ENCODE measurements around the gene DHX16.
A peak's percentile ranks its signal among the peaks of the same experiment; 100 is the strongest.
"Not testable (repeated sequence)": the region's sequence is repeated elsewhere in the genome, so short reads cannot be mapped to it uniquely, and the experiment has no call there.

DHX16 gene

GRCh38 chr6:30672445-30673253 is at the start of gene DHX16:
Gene DHX16 (minus strand): TSS chr6:30673006. CDS start chr6:30672841, 165 bp downstream.
- peak; percentile 71 to 86 (median 81) for DNase-seq

DNA sequence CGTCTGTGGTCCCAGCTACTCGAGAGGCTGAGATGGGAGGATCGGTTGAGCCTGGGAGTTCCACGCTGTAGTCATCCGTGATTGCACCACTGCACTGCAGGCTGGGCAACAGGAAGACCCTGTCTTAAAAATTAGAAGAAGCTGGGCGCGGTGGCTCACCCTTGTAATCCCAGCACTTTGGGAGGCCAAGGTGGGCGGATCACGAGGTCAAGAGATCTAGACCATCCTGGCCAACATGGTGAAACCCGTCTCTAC is 49.1 kb upstream of the DHX16 start:
- DNase-seq, result peak in 1 of 6 experiments; percentile 56

GRCh38 chr6:30721198-30722024 is 48.6 kb upstream of the DHX16 start:
- peak; percentile 91 to 97 (median 95) for DNase-seq

DNA sequence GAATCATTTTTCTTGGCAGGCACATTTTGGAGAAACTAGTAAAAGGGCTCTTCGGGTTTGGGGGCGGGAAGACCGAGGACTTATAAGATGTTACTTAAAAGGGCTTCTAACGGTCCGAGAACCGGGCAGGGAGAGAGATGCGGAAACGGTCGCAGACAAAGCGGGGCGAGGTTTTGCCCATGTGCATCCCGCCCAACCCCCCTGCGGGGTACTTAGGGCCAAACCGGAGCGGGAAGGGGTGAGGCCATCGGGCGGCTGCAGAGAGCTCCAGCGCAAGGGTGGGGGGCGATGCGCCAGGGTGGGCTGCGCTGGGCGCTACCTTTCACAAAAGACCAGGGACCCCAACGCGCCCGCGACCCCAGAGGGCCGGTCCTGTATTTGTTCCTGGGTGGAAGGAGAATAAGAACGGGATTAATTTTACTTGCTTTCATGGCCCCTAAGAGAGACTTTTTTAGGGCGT is 48.0 kb upstream of the DHX16 start:
- DNase-seq, result peak in 4 of 6 experiments; percentile 20 to 68 (median 49)

DNA sequence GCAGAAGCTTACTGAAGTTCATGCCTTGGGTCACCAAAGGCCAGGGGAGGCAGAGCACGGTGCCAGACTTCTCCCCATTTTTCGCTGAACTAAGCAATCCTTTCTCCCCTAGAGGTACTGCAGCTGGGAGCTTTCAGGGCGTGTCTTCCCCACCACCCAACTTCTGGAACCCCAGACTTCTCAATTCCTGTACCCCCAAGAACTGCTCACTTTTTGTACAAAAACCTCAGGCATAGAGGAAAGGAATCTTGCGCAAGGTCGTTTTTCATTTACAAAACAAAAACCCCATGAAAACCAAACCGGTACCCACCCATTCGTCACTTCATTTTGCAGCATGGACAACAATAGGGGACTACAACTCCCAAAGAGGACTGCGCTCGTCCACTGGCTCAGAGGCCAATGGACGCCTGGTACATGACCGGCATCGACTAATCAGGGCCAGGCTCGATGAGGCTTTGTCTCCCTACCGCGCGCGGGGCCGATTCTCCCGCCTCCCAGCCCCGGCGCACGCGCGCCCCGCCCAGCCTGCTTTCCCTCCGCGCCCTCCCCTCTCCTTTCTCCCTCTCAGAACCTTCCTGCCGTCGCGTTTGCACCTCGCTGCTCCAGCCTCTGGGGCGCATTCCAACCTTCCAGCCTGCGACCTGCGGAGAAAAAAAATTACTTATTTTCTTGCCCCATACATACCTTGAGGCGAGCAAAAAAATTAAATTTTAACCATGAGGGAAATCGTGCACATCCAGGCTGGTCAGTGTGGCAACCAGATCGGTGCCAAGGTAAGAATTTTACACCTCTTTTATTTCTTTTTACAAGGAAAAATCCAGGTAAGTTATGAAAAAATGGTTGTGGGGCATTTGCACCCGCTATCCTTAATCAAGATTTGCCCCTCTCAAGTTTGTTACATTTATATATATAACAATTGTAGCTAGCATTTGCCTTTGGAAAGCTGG is 47.3 kb upstream of the DHX16 start, which contains the start of gene TUBB:
TUBB (plus strand) TSS at position 562 of the 947 bp plus-strand sequence; CDS start at position 717, 155 bp downstream.
- peak; percentile 86 to 94 (median 92) for DNase-seq

GRCh38 chr6:30719356-30719755 is 46.5 kb upstream of the DHX16 start:
- DNase-seq, result peak in 1 of 6 experiments; percentile 10

DNA sequence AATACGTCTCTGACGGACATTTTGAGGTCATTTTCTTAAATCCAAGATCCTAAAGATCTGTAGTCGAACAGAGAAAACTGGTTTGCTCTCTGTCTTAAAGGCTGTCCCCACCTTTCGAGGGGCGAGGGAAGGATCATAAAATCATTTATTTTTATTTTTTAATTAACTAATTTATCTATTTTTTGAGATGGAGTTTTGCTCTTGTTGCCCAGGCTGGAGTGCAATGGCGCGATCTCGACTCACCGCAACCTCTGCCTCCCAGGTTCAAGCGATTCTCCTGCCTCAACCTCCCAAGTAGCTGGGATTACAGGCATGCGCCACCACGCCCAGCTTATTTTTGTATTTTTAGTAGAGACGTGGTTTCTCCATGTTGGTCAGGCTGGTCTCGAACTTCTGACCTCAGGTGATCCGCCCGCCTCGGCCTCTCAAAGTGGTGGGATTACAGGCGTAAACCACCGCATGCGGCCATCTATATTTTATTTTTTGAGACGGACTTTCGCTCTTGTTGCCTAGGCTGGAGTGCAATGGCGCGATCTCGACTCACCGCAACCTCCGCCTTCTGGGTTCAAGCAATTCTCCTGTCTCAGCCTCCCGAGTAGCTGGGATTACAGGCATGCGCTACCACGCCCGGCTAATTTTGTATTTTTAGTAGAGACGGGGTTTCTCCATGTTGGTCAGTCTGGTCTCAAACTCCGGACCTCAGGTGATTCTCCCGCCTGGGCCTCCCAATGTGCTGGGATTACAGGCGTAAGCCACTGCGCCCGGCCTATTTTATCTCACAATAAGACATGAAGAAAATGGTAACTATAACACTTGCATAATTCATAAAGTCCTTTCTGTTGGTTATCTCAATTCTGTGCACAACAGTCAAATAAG is 45.3 kb upstream of the DHX16 start:
- DNase-seq, result not testable (repeated sequence)

DNA sequence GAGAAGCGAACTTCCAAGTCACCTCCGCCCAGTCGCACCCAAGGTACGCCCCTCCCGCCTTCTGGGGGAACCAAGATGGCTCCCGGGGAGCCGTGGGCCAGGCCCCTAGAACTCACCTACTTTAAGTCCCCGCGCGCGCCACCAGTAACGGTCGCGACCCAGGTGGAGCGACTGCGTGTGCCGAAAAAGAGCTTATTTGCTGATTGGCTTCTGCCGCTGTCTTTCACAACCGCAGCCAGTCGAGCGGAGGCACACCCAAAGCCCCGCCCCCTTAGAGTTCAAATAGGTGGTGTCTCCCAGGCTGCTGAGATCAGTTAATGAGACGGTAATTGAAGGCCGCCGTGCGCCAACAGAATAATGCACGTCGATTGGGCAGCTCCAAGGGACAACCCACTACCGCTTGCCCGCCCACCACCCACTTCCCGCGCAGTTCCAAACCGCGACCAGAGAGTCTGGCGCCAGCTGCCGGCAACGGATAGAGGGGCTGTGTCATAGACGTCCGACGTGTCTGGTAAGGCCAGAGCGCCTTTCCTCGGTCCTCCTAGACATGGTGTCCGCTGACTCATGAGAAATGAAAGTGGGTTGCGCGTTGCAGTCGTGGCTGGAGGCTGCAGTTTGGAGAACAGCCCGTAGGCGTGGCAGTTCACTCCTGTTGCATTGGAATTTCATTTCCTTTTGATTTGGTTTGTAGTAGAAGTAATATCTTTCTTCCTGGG is 44.5 kb upstream of the DHX16 start, which contains the start of gene MDC1:
MDC1 (minus strand) TSS at position 153 of the 716 bp plus-strand sequence. CDS start 2,106 bp downstream, outside the sequence.
- DNase-seq, result peak; percentile 92 to 100 (median 99)

DNA sequence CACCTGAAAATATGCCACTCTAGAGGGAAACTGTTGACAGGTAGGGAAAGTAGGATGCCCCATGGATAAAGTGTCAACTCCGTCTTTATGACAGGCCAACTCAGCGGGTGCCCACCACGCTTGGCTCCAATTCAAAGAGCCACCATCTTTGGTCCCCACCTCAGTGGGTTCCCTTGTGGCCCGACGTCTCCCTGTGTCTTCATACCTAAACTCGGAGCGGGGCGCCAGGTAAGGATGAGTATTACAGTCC is 44.0 kb upstream of the DHX16 start:
- DNase-seq, result no peak

GRCh38 chr6:30714263-30714662 is 41.5 kb upstream of the DHX16 start:
- no peak for DNase-seq

GRCh38 chr6:30712441-30712945 is 39.7 kb upstream of the DHX16 start:
- no peak for DNase-seq

- DNase-seq, result no peak
Observed at GRCh38 chr6:30711758-30712380, 39.1 kb upstream of the DHX16 start.

- no peak for DNase-seq
Observed at GRCh38 chr6:30709101-30709868, 36.5 kb upstream of the DHX16 start.

DNA sequence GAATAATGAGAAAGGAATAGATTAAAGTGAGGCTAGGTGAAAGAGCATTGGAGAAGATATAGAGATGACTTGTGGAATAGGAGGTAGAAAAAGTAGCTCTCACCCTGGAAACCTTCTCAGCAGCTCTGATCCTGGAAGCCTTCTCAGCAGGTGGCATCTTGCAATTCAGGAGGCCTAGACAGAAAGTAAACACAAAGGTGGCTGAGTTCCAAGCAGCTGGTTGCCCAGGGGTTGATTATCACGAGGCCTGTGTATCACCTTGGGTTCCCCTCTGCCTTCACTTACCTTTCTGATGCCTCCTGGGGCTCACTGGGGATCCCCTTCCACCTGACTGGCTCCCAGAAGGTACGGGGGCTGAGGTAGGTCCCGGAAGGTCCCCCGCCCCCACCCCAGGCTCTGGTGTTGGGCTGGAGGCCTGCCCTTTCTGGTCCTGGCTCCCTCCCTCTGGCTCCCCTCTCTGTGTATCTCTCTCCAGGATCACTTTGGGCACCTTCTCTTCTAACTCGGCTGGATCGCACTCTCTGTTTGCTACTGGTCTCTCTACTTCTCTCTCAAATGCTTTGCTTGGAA is 34.6 kb upstream of the DHX16 start:
- DNase-seq, result no peak

GRCh38 chr6:30705620-30706019 is 32.8 kb upstream of the DHX16 start:
- DNase-seq, result no peak

GRCh38 chr6:30703821-30704220 is 31.0 kb upstream of the DHX16 start:
- no peak for DNase-seq

GRCh38 chr6:30703011-30703410 is 30.2 kb upstream of the DHX16 start:
- DNase-seq, result no peak

DNA sequence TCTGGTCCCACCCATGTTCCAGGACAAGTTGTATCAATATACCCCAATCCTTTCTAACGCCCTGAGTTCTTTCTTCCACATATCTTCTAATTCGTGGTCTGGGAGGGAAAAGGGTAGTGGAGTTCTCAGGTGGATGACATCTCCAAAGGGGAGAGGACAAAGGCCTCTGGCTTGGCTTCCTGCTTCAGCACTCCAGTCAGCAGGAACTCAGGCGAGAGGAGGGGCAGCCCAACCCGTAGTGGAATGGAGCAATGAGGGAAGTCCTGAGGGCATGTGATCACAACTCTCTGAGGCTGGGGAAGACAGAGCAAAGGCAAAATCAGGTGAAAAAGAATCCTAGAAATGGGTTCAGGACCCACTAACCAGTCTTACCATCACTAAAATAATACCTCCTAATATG is 27.5 kb upstream of the DHX16 start:
- DNase-seq, result no peak

DNA sequence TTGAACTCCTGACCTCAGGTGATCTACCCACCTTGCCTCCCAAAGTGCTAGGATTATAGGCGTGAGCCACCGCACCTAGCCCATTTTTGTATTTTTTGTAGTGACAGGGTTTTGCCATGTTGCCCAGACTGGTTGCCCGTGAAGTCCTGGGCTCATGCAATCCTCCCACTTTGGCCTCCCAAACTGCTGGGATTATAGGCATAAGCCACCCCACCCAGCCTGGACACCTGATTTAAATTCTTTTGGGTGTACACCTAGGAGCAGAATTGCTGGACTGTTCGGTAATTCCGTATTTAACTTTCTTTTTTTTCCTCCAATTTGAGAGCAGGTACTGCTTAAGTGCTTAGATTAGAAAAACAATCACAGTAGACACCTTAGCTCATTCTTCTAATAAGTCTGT is 23.6 kb upstream of the DHX16 start:
- DNase-seq, result no peak

Data from stimulated activated naive CD4-positive, alpha-beta T cell (primary cell).